Measurements from ENCODE around the gene HES1.
"Not testable (repeated sequence)": the region's sequence is repeated elsewhere in the genome, so short reads cannot be mapped to it uniquely, and the experiment has no call there.

HES1 gene, protein sequence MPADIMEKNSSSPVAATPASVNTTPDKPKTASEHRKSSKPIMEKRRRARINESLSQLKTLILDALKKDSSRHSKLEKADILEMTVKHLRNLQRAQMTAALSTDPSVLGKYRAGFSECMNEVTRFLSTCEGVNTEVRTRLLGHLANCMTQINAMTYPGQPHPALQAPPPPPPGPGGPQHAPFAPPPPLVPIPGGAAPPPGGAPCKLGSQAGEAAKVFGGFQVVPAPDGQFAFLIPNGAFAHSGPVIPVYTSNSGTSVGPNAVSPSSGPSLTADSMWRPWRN

DNA sequence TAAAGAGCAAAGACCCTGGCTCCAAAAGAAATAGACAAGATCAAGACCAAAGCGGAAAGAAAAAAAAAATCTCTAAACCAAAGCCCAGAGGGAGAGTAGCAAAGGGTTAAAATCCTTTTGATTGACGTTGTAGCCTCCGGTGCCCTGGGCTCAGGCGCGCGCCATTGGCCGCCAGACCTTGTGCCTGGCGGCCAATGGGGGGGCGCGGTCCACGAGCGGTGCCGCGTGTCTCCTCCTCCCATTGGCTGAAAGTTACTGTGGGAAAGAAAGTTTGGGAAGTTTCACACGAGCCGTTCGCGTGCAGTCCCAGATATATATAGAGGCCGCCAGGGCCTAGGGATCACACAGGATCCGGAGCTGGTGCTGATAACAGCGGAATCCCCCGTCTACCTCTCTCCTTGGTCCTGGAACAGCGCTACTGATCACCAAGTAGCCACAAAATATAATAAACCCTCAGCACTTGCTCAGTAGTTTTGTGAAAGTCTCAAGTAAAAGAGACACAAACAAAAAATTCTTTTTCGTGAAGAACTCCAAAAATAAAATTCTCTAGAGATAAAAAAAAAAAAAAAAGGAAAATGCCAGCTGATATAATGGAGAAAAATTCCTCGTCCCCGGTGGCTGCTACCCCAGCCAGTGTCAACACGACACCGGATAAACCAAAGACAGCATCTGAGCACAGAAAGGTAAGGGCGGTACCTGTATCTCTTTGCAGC, at the start of gene HES1:
HES1 (plus strand) TSS at position 343 of the 713 bp plus-strand sequence; CDS start at position 576, 233 bp downstream.
- no peak for DNase-seq (ENCODE audit: low read depth)

DNA sequence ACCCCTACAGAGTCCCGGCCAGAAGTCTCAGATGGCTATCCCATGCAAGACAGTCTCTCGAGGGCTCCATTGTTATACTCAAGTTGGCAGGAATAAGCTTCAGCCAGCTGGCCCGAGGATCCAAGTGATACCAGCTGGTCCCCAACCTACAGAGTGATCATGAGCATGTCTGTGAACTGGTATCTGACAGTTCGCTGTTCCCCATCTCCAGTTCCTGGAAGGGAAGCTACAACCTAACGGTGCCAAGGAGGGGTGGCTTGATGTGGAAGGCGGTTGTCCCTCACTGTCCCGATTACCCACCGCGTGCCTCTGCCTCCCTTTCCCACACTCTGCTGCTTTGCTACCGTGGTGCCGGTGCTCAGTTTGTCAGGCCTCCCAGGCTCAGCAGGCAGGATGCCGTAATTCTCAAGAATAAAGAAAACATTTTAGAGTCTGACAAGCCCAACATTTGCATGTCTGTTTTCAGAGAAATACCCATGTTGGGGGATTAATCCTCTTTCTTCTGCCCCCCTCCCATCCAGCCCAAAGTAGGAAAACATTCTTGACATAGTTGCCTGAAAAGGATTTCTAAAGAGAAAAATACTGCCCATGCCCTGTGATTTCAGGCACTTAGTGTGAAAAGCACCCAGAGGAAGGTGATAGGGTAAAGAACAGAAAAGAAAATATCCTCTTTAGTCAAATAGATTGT, 49.4 kb upstream of the HES1 start:
- DNase-seq (ENCODE audit: low read depth), result no peak

DNA sequence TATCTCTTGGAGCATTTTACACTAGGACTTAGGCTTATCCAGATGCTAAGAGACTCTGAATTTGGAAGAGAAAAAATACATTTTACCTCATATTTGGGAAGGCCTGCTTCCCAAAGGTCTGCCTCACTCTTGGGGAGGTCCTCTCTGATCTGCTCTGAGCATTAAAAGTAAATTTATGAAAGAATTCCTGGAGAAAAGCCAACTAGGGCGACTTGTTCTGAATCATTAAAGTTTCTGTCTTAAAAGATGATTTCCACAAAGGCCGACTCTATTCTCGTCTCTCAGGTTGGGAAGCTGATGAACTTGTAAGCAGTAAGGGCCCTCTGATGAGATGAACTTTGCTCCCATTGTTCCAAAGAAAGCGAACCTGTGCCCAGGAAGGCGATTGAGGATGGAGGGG, 48.7 kb upstream of the HES1 start:
- DNase-seq (ENCODE audit: low read depth), result no peak

DNA sequence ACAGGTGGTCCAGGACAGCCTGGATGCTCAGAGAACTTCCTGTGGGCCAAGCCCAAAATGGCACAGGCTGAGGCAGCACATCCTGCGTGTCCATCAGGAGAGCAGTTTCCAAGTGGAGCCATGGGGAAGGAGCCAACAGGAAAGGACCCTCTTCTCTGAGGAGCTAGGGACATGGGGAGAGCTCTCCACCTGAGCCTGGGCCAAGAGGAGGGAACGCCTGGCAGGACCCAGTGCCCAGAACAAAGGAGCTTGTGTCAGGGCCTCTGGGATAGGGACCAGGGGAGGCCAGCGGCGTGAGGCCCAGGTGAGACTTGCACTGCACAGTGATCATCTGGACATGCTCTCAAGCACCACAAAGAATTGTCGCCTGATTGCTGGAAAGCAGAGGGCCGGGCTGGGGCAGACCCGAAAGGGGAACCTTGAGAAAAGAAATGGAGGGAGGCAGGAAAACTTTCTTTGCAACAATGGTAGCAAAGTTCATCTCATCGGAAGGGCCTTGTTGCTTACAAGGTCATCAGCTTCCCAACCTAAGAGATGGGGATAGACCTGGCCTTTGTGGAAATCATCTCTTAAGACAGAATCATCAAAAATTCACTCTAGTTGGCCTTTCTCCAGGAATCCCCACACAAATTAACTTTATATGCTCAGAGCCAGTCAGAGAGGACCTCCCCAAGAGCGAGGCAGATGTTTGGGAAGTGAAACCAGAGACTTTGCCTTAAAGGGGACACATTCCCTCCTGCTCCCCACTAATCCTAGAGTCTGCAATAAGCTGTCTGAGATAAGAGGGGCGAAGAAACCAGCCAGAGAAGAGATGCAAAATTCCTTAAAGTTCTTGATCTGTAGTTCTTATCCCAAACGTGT, 47.7 kb upstream of the HES1 start:
- DNase-seq (ENCODE audit: low read depth), result no peak

DNA sequence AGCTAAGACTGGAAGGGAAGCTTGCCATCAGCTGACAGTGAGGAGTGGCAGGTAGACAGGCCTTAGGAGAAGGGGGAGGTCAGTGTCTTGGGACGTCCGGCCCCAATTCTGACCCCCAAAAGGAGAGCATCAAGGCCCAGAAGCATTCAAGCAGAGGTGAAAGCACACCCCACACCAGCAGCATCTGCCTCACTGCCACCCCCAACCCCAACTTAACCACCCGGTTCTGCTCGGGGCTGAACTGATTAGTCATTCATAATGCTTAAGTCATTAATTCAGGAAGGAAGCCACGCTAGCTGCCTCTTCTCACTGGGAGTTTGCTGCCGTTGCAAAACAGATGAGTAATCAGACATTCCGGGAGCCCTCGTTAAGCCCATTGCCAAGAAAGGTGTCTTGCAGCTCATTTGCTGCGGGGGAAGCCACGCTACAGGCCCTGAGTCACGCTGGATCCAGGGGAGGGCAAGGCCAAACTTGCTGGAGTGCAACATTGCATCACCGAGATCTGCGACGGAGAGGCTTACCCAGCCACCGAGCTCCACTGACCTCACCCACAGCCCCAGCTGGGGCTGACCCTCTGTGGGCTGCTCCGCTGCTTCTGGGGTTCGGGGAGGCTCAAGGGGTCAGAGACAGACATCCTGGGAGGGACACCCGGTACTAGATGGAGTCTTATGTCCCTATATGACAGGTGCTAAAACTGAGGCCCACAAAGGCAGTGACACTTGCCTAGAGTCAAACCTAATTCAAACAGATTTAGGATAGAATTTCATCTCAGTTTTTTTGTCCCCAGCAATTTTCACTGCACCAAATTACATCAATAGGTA, 46.4 kb upstream of the HES1 start:
- no peak for DNase-seq (ENCODE audit: low read depth)

DNA sequence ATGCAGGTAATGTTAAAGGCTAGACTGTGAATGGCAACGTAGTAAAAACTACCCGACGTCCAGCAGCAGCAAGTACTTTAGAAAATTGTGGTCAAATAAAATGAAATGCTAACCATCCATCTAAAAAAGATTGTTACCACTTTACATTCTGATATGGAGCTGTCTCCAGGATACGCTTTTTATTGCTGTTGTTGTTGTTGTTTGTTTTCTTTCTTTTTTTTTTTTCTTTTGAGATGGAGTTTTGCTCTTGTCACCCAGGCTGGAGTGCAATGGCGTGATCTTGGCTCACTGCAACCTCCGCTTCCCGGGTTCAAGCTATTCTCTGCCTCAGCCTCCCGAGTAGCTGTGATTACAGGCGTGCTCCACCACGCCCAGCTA, 45.8 kb upstream of the HES1 start:
- not testable (repeated sequence) for DNase-seq (ENCODE audit: low read depth)

DNA sequence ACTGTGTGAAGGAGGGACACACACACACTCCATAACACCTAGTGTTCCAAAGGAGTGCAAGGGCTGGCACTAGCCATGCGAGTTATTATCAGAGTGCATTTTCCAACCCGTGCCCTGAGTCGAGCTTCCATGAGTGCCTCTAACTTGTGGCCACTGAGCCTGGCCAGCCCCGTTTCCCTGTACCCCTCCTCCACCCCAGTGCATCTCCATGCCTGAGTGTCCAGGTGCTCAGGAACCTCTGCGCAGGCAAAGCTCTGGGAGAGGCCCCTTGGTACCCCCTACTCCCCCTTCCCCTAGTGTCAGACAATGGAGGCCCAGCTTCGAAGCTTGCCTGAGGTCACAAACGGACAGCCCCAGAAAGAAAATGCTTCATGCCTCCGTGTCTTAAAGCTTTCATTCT, 45.2 kb upstream of the HES1 start:
- DNase-seq (ENCODE audit: low read depth), result no peak

DNA sequence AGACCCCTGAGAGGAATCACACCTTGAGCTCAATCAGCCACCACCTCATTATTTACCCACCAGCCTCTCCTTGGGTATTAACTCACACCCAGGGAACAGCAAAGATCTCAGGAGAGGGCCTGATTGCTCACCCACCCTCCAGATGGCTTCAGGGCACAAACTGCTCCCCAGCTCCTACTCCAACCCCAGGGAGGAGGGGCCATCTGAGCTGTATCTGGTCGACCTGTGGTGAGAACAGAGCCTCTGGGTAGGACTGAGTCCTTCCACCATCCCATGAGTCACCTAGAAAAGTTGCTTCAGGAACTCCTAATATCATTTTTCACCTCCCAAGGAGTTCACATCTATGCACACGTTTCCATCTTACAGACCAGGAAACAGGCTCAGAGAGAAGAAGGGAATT, 44.8 kb upstream of the HES1 start:
- no peak for DNase-seq (ENCODE audit: low read depth)

DNA sequence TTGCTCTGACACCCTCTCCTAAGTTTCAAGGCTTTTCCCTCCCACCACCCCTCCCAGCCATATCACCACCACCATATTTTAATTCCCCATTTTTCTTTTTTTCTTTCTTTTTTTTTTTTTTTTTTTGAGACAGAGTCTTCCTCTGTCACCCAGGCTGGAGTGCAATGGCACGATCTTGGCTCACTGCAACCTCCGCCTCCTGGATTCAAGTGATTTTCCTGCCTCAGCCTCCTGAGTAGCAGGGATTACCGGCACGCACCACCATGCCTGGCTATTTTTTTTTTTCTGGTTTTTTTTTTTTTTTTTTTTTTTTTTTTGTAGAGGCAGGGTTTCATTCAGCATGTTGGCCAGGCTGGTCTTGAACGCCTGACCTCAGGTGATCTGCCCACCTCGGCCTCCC, 44.1 kb upstream of the HES1 start:
- DNase-seq (ENCODE audit: low read depth), result not testable (repeated sequence)

DNA sequence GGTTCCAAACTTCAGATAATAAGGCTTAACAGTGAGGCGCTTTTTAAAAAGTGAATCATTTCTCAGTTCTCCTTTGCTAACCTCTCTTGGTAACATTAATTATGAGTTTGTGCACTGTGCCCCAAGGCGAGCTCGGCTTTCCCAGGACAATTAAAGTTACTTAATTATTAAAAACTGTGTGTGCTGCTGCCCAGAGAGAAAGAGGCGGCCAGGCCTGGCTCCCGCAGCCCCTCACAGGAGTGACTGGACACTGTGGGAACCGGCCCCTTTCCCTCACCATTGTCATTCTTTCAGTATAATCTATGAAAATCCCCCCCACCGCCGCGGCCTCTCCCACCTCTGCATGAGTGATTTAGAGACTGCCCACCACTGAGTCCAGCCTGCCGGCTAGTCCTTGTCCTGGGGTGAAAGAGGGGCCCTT, 43.1 kb upstream of the HES1 start:
- DNase-seq (ENCODE audit: low read depth), result no peak

DNA sequence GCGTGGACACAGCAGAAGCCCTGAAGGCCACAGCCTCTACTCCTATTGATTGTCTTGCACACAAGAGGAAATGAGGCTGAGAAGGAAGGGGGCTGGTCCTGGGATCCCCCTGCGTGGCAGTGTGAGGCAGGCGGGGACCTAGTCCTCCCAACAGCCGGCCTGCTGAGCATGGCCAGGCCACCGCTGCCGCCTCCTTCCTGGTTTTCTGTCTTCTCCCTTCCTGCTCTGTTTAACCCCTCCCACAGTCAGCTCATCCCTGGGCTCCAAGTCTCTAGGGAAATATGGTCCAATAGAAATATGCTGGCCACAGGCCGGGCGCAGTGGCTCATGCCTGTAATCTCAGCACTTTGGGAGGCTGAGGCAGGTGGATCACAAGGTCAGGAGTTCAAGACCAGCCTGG, 42.1 kb upstream of the HES1 start:
- no peak for DNase-seq (ENCODE audit: low read depth)

DNA sequence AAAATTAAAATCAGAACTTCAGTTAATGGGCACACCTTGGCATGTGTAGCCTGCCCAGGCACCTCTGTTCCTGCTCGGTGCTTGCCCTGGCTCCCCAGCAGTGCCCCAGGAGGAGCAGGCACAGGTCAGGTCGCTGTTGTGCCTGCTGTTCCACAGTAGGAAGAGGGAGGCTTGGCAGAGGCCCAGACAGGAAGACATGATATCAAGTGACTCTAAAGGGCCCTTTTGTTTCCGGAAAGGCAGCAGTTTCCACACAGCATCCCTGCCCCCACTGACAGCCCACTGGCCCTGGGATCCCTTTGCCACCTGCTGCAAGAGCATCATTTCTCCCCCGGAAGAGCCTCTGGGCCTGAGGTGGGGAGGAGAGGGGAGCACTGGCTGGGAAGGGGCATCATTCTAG, 40.5 kb upstream of the HES1 start:
- DNase-seq (ENCODE audit: low read depth), result no peak

DNA sequence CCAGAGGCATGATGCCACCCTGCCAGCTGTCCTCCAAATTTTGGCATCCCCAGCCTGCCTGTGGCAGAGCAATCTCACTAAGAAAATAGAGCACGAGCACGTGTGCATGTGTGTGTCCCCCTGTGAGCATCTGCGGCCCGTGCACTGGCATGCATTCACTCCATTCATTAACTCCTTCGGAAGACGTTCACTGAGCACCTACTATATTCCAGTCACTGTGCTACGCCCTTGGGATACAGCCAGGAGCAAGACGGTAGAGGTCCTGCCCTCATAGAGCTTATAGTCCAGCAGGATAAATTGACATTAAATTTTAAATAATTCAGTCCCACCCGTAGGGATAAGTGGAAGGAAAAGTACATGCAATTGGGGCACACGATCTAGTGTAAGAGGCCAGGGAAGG, 40.0 kb upstream of the HES1 start:
- DNase-seq (ENCODE audit: low read depth), result no peak

DNA sequence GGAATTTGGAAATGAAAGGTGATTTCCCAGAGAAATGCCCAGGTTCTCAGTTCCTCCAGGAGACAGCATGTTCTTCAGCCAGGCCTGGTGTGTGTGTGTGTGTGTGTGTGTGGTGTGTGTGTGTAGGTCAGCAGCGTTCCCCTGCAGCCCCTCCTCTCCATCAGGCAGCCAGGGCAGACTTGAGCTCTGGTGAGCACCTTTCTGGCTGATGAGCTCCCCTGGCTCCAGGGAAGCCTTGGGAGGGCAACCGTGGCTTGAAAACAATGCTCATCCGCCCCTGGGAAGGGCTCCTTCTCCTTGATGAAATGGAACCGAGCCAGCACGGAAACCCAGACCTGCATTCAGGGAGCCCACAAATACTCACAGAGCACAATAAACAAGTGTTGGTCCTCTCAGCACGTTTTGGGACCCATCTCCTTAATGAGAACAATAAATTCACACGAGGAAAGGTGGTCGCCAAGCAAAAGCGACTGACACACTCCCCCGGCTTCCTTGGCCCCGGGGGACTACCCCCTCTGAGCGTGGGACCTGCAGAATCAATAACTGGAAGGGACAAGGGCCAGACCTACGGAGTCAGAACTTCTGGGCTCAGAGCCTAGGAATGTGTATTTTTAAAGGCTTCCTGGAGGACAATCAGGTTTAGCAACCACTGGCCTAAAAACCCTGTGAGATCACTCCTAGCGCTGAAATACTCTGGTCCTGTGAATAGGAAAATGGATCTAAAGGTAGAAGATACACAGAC, 38.6 kb upstream of the HES1 start:
- DNase-seq (ENCODE audit: low read depth), result no peak

DNA sequence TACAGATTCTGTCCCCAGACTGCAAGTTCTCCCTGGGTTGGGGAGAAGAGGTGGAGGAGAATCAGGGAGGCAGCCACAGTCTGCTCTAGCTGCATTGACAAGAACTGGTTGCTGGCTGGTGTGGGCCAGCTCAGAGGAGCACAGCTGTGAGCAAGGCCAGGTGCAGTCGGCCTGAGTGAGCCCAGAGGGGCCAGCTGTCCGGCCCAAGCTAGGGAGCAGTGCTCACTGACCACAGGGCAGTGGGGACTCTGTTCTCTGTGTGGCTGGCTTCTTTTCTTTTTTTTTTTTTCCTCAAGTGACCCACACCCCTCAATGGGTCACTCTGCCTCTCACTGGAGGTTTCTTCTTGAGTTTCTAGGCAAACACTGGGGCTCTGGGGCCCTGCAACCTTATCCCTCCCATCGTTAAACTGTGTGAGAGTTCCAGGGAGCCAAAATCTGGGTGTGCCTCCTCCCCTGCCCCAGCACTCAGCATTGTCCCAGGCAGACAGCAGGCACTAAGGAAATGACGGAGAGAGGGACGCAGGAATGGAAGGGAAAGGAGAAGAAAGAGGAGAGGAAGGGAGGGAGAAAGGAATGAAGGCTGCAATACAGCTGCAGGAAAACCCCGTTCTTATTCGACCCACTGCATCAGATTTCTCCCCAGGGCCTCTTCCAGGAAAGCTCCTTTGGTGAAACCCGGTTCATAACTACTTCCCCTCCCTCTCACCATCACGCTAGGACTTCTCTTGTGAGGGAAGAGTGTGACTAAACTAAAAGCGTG, 37.7 kb upstream of the HES1 start:
- DNase-seq (ENCODE audit: low read depth), result no peak

DNA sequence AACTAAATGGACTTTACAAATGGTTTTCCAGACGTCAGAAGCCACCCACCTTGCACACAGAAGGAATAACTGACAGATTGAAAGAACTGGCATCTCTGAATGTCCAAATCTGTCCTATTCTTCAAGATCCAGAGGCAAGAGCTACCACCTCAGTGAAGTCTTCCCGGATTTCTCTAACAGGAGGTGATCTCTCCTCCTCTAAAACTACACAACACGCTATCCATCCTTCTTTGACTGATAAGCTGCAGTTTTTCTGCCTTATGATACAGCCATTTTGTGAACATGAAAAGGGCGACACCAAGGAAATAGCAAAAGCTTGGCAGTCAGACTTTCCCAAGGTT, 37.1 kb upstream of the HES1 start:
- no peak for DNase-seq (ENCODE audit: low read depth)

DNA sequence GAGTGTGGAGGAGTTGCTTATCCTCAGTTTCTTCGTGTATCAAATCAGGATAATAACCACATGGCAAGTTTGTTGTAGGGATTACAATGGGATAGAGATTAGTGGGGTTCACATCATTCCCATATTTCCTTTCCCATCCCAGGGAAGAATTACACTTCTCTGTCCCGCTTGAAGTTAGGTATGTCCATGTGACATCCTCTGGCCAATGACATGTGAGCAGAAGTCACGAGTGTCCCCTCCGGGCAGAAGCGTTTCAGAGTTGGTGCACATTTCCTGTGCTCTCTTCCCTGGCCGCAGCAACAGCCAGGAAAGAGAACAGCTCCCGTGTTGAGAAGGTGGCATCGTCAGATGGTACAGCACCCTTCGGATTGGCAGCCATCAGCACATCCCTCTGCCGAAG, 36.7 kb upstream of the HES1 start:
- DNase-seq (ENCODE audit: low read depth), result no peak

DNA sequence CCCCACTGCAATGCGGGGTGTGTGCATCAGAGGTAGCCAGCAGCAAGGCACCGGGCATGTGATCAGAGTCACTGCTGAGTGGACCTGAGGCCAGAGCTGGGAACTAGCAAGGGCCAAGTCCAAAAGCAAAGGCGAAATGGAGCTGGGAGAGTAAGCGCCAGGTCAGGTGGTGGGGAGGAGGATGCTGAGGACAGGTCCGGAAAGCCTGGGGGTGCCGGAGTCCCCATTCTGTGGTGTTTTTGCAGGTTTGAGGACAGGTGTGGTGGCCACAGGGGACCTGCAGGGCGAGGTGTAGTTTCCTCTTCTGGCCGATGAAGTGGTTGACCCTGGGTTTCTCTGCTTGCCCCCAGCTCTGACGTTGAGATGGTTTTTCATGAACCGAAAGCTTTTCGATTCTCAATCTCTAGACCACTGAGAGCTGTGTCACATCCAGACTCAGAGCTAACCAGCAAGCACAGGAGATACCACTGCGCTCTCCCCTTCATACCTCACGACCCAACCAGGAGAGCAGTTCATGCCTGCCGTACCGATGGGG, 35.0 kb upstream of the HES1 start:
- DNase-seq (ENCODE audit: low read depth), result no peak

DNA sequence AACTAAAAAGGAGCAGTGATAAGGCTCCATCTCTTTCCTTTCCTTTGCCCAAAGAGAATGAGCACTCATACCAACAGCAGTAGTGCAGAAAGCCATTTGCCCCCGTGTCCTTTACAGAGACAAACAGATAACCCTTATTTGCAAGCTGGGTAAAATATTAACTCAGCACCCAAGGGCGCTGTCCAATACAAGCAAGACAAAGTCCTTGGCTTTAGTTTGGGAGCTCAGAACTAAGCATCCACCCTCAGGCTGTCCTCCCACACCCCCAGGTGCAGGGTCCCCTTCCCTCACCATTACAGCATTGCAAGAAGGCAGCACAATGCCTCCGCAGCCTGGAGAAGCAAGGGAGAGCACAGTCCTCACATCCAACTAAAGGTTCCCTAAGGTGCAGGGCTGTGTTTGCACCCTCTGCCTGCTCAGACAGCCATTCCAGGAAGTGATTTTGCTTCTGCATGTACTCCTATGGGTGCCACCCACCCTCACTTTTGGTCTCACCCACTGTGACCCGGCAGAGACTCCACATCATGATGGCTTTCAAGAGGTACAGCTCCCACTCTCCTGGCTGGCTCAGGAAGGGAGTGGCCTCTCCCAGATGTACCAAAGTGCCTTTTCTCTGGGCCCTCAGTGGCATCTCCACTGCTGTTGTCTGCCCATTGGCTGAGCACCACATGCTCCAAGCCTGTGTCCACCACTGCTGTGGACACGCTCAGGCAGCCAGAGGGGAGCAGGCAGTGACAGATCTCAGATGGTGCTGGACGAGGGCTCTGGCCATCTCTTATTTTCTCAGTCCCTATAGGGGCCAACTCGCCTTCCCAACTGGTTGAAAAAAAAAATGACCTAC, 34.1 kb upstream of the HES1 start:
- DNase-seq (ENCODE audit: low read depth), result no peak

Data from stimulated activated CD8-positive, alpha-beta memory T cell treated with anti-CD3 and anti-CD28 coated beads, Interleukin-7, amount 100 ng/mL, for 24 hours (primary cell).